ENCODE data around the gene NXN. TPM values are rescaled to one million over a fixed set of nuclear protein-coding genes. Genes with fewer than 3 reads are reported as not detected.
"Not testable (repeated sequence)": the region's sequence is repeated elsewhere in the genome, so short reads cannot be mapped to it uniquely, and the experiment has no call there.

Gene NXN
- total RNA-seq, 2 donors from 2014 or later, result 24.4 TPM

DNA sequence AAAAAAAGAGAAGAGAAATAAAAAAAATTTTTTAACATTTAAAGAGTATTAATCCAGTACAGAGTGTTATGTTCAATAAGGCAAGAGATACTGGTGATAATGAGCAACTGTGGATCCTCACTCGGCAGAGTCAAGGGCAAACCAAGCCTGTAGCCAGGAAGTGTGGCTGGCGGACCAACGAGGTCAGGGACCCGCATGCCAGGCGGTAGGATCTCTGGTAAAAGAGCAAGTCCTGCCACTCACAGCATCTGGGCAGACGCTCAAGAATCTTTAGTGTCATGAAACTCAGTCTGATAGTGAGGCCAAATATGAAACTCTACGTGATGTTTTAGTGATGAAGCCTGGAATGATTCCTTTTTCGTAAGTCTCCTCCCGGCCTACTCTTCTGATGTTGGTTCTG, 219.2 kb downstream of the NXN start:
- H3K27ac ChIP-seq, result no peak overlapping the region
- H3K36me3 ChIP-seq (replicated peaks in 1 of 2; ENCODE audit: insufficient read depth in 1 of 2, low read depth in 2 of 2), result peaks cover 4 to 9% of the 10 kb centered on the region in 2 donors
- intact Hi-C loops (cut with DNase I), result no loop called here
- ATAC-seq, result no peak
- no peaks in the 10 kb centered on the region for H3K4me1 ChIP-seq
- no peak for DNase-seq
- no peak for TF ChIP-seq POLR2A (IDR thresholded peaks at IDR 0.05)
- TF ChIP-seq, protein P1, sequence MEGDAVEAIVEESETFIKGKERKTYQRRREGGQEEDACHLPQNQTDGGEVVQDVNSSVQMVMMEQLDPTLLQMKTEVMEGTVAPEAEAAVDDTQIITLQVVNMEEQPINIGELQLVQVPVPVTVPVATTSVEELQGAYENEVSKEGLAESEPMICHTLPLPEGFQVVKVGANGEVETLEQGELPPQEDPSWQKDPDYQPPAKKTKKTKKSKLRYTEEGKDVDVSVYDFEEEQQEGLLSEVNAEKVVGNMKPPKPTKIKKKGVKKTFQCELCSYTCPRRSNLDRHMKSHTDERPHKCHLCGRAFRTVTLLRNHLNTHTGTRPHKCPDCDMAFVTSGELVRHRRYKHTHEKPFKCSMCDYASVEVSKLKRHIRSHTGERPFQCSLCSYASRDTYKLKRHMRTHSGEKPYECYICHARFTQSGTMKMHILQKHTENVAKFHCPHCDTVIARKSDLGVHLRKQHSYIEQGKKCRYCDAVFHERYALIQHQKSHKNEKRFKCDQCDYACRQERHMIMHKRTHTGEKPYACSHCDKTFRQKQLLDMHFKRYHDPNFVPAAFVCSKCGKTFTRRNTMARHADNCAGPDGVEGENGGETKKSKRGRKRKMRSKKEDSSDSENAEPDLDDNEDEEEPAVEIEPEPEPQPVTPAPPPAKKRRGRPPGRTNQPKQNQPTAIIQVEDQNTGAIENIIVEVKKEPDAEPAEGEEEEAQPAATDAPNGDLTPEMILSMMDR (IDR thresholded peaks at IDR 0.05), result no peak
- H3K4me3 ChIP-seq, result no peak overlapping the region
- 88% methylated on average over 9 of the region's 9 CpGs for WGBS, 2 donors
- no peaks in the 10 kb centered on the region for H3K9me3 ChIP-seq
- no peaks in the 10 kb centered on the region for H3K27me3 ChIP-seq

DNA sequence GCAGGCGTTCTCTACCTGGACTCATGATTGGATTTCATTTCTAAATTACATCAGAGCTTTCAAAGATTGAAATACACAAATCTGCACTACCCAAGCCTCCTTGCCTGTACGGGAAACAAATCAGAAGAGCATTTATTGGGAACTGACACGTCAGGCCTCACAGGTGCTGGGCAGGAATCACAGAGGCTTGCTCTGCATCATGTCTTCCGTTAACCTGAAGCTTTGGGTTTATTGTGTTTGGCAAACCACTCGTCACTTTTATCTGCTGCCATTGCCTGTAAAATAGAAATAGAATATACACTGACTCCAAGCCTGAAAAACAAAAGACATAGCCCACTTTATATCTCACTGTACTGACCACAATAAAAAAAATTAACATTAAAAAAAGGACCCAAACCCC, 219.6 kb downstream of the NXN start:
- ATAC-seq (no peak), DNase-seq (no peak)
- Histone ChIP-seq H3K4me3 (no peak overlapping the region), H3K4me1 (no peaks in the 10 kb centered on the region), H3K36me3 (replicated peaks in 1 of 2; ENCODE audit: insufficient read depth in 1 of 2, low read depth in 2 of 2) (peaks cover 4 to 7% of the 10 kb centered on the region in 2 donors), H3K27me3 (no peaks in the 10 kb centered on the region), H3K9me3 (no peaks in the 10 kb centered on the region), H3K27ac (no peak overlapping the region)
- WGBS, 2 donors, result 84 to 88% methylated on average over 5 of the region's 5 CpGs
- intact Hi-C loops (cut with DNase I), result no loop called here
- TF ChIP-seq, protein P1 (IDR thresholded peaks at IDR 0.05), result no peak
- no peak for TF ChIP-seq POLR2A (IDR thresholded peaks at IDR 0.05)

DNA sequence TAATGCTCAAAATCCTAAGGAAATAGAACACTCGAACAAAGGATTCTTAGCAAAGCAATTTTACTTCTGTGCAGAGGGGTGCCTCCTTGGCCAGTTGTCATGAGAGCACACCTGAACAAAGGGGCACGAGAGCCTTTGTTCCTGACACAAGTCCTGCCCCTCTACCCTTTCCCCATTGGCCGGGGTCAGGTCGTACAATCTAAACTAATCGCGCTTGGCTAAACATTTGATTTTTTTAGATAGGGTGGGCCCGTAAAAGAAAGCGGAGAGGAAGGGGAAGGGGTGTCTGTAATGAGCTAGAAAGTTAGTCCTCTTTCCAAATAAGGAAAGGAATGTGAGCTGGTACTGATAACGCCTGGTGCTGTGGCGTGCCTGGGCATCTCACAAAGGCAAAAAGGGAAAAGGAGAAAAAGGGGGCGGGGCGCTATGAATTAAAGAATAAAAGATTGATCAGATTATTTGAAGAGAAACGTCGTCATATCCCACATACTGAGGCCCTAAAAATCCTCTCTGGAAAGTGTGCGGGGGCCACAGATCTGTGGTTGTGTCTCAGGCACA, 223.5 kb downstream of the NXN start:
- WGBS, 2 donors, result 59 to 75% methylated on average over 15 of the region's 15 CpGs
- H3K9me3 ChIP-seq; intact Hi-C loops (cut with DNase I); H3K4me3 ChIP-seq; H3K27me3 ChIP-seq; DNase-seq; H3K36me3 ChIP-seq (replicated peaks in 1 of 2; ENCODE audit: insufficient read depth in 1 of 2, low read depth in 2 of 2); ATAC-seq; H3K27ac ChIP-seq: not testable (repeated sequence)
- peaks cover 11% of the 10 kb centered on the region for H3K4me1 ChIP-seq

DNA sequence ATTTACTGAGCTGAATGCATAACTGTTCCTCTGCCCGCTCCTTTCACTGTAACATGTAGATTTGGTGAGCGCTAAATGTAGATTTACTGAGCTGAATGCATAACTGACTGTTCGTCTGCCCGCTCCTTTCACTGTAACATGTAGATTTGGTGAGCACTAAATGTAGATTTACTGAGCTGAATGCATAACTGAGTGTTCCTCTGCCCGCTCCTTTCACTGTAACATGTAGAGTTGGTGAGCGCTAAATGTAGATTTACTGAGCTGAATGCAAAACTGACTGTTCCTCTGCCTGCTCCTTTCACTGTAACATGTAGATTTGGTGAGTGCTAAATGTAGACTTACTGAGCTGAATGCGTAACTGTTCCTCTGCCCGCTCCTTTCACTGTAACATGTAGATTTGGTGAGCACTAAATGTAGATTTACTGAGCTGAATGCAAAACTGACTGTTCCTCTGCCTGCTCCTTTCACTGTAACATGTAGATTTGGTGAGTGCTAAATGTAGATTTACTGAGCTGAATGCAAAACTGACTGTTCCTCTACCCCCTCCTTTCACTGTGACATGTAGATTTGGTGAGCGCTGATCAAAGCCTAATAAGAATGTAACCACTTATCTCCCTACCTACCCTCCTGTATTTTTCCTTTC, 224.1 kb downstream of the NXN start:
- WGBS, 2 donors, result 86 to 92% methylated on average over 9 of the region's 9 CpGs
- ATAC-seq; H3K9me3 ChIP-seq; H3K27ac ChIP-seq; H3K36me3 ChIP-seq (replicated peaks in 1 of 2; ENCODE audit: insufficient read depth in 1 of 2, low read depth in 2 of 2); DNase-seq; intact Hi-C loops (cut with DNase I); H3K27me3 ChIP-seq; H3K4me3 ChIP-seq: not testable (repeated sequence)
- H3K4me1 ChIP-seq, result peaks cover 17% of the 10 kb centered on the region

DNA sequence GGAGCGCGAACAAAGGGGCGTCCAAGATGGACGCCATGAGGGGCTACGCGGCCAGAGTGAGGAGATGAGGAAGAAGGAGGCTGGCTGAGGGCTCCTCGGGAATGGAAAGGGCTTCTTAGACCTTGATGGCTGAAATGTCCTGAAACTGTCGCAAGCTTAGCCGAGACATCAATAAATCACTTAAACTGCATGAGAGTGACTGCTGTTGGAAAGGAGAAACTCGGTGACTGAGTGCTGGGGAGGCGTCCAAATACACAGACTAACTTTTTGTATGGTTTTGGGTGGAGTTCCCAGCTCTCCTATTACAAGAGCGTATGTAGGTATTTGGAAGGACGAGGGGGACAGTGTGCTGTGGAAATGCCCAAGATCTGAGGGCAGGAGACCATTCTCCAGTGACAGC, 226.2 kb downstream of the NXN start:
- Histone ChIP-seq H3K4me1 (peaks cover 23% of the 10 kb centered on the region), H3K9me3 (no peaks in the 10 kb centered on the region), H3K27me3 (no peaks in the 10 kb centered on the region), H3K36me3 (replicated peaks in 1 of 2; ENCODE audit: insufficient read depth in 1 of 2, low read depth in 2 of 2) (no peaks in the 10 kb centered on the region), H3K4me3 (no peak overlapping the region), H3K27ac (no peak overlapping the region)
- TF ChIP-seq, protein P1 (IDR thresholded peaks at IDR 0.05), result no peak
- no peak for TF ChIP-seq POLR2A (IDR thresholded peaks at IDR 0.05)
- no peak for DNase-seq
- ATAC-seq, result no peak
- 73% methylated on average over 13 of the region's 13 CpGs for WGBS, 2 donors
- intact Hi-C loops (cut with DNase I), result no loop called here
